H1 (cell line): ENCODE data around the gene ARHGAP22. TPM values are rescaled to one million over a fixed set of nuclear protein-coding genes. Genes with fewer than 3 reads are reported as not detected.

Experiments used
- CTCF ChIA-PET: fragments of 300-600 bp; sonication (Branson Sonifier 250); formaldehyde crosslinking; loops from one replicate; lab custom pipeline; 2021; ENCODE audit not compliant: partially characterized antibody; lab: Charles Lee
- POLR2A ChIA-PET: fragments of 300-600 bp; sonication (Branson Sonifier 250); formaldehyde crosslinking; loops from one replicate; lab custom pipeline; 2021; ENCODE audit warnings: inconsistent platforms; ENCODE audit not compliant: partially characterized antibody; lab: Charles Lee
- DNase-seq, 2 experiments: peaks; one replicate each; pipeline versions ENCODE4 v3.0.0 to v3.0.0-alpha.2; 2010 to 2022; ENCODE audit warnings: low spot score in 2 of 2, low read depth in 1 of 2, mixed read lengths in 1 of 2
- FAIRE-seq: peaks from 2 replicates; lab custom pipeline; 2011; peaks lifted over from hg19 to GRCh38; lab: Jason Lieb, UNC
- H2AFZ ChIP-seq: 2 replicates; pipeline ENCODE4 v1.8.1; 2012; ENCODE audit warnings: low read length, inconsistent platforms
- H2AK5ac ChIP-seq: 2 replicates; pipeline ENCODE4 v1.6.1; 2013; ENCODE audit warnings: low read depth, low read length
- H2BK120ac ChIP-seq: replicated peaks from 2 replicates; pipeline ENCODE3; 2013; ENCODE audit warnings: low read depth, low read length, inconsistent platforms
- H2BK12ac ChIP-seq: 2 replicates; pipeline ENCODE4 v1.6.1; 2013; ENCODE audit warnings: low read depth, low read length
- H2BK15ac ChIP-seq: 2 replicates; pipeline ENCODE4 v1.6.1; 2013; ENCODE audit warnings: low read length
- H2BK20ac ChIP-seq: 2 replicates; pipeline ENCODE4 v1.6.1; 2013; ENCODE audit warnings: low read length
- H2BK5ac ChIP-seq: 2 replicates; pipeline ENCODE4 v1.6.1; 2013; ENCODE audit warnings: low read depth, low read length
- H3K14ac ChIP-seq: 2 replicates; pipeline ENCODE4 v1.6.1; 2013; ENCODE audit warnings: inconsistent platforms; ENCODE audit not compliant: insufficient read length
- H3K18ac ChIP-seq: 2 replicates; pipeline ENCODE4 v1.6.1; 2013; ENCODE audit warnings: low read length; ENCODE audit errors: extremely low read depth
- H3K23ac ChIP-seq: 2 replicates; pipeline ENCODE4 v1.6.1; 2013; ENCODE audit warnings: inconsistent platforms; ENCODE audit not compliant: insufficient read length
- H3K23me2 ChIP-seq: 2 replicates; pipeline ENCODE4 v1.6.1; 2013; ENCODE audit warnings: low read depth, low read length
- H3K27ac ChIP-seq: 2 replicates; pipeline ENCODE4 v1.6.1; 2011; ENCODE audit warnings: low read depth, low read length, inconsistent platforms
- H3K27me3 ChIP-seq, 4 experiments: replicated peaks in 1 of 4; 1 replicate in 1 of 4; 2 replicates in 3 of 4; pipeline versions ENCODE4 v1.6.1 to v1.8.1; 2011 to 2013; ENCODE audit warnings: low read length in 3 of 4, mild to moderate bottlenecking in 3 of 4, inconsistent platforms in 2 of 4, mixed read lengths in 2 of 4, moderate library complexity in 1 of 4; ENCODE audit not compliant: control insufficient read depth in 3 of 4, insufficient read depth in 3 of 4; ENCODE audit errors: extremely low read depth in 1 of 4
- H3K36me3 ChIP-seq, 4 experiments: 2 replicates each; pipeline versions ENCODE4 v1.6.1 to v1.8.1; 2011 to 2013; ENCODE audit warnings: mild to moderate bottlenecking in 4 of 4, low read length in 3 of 4, moderate library complexity in 2 of 4, control low read depth in 1 of 4, inconsistent platforms in 1 of 4; ENCODE audit not compliant: insufficient read depth in 4 of 4, control insufficient read depth in 2 of 4
- H3K4ac ChIP-seq: replicated peaks from 2 replicates; pipeline ENCODE3; 2013; ENCODE audit warnings: low read length, low read depth, mixed read lengths, inconsistent platforms; ENCODE audit not compliant: insufficient read length
- H3K4me1 ChIP-seq, 4 experiments: replicated peaks in 1 of 4; 1 replicate in 1 of 4; 2 replicates in 3 of 4; pipeline versions ENCODE4 v1.6.1 to v1.8.1; 2011 to 2013; ENCODE audit warnings: low read length in 3 of 4, inconsistent platforms in 2 of 4, mixed read lengths in 1 of 4; ENCODE audit not compliant: insufficient read depth in 4 of 4, control insufficient read depth in 3 of 4
- H3K4me2 ChIP-seq, 2 experiments: 2 replicates each; pipeline versions ENCODE4 v1.6.1 to v1.8.1; 2011 to 2013; ENCODE audit warnings: low read depth in 2 of 2, low read length in 2 of 2, control low read depth in 1 of 2, inconsistent platforms in 1 of 2, mild to moderate bottlenecking in 1 of 2; ENCODE audit not compliant: insufficient read depth in 1 of 2
- H3K4me3 ChIP-seq, 4 experiments: fragments of 200-600, 300-600 bp in 1 of 4; sonication (generic), shearing (Covaris generic), sonication (Bioruptor Twin) in 1 of 4; 2 replicates each; pipeline versions ENCODE4 v1.5.1 to v1.8.1; 2011 to 2016; ENCODE audit warnings: low read length in 4 of 4, low read depth in 3 of 4, control low read depth in 2 of 4, inconsistent platforms in 2 of 4, mild to moderate bottlenecking in 2 of 4, mixed read lengths in 1 of 4, moderate library complexity in 1 of 4; ENCODE audit not compliant: insufficient read depth in 2 of 4; ENCODE audit errors: extremely low read depth in 1 of 4
- H3K56ac ChIP-seq: replicated peaks from 2 replicates; pipeline ENCODE3; 2013; ENCODE audit warnings: low read depth, mild to moderate bottlenecking, mixed read lengths, low read length, inconsistent platforms; ENCODE audit not compliant: insufficient read length
- H3K79me1 ChIP-seq: 2 replicates; pipeline ENCODE4 v1.6.1; 2013; ENCODE audit warnings: low read depth, low read length, control low read depth
- H3K79me2 ChIP-seq, 2 experiments: 2 replicates each; pipeline versions ENCODE4 v1.6.1 to v1.8.1; 2012 to 2013; ENCODE audit warnings: low read length in 2 of 2, mild to moderate bottlenecking in 2 of 2, inconsistent platforms in 1 of 2; ENCODE audit not compliant: insufficient read depth in 2 of 2, control insufficient read depth in 1 of 2
- H3K9ac ChIP-seq, 4 experiments: replicated peaks in 1 of 4; 1 replicate in 1 of 4; 2 replicates in 3 of 4; pipeline versions ENCODE4 v1.6.1 to v1.8.1; 2011 to 2013; ENCODE audit warnings: low read depth in 3 of 4, low read length in 3 of 4, control low read depth in 2 of 4, mild to moderate bottlenecking in 2 of 4, moderate library complexity in 2 of 4, inconsistent platforms in 1 of 4; ENCODE audit errors: extremely low read depth in 1 of 4
- H3K9me3 ChIP-seq, 2 experiments: 2 replicates each; pipeline versions ENCODE4 v1.6.1 to v1.8.1; 2012 to 2013; ENCODE audit warnings: mild to moderate bottlenecking in 2 of 2, moderate library complexity in 2 of 2, control low read depth in 1 of 2, inconsistent platforms in 1 of 2, low read depth in 1 of 2, low read length in 1 of 2, mixed read lengths in 1 of 2; ENCODE audit not compliant: insufficient read depth in 2 of 2
- H4K20me1 ChIP-seq, 2 experiments: replicated peaks in 1 of 2; 2 replicates each; pipeline versions ENCODE3 to v1.8.1; 2011 to 2013; ENCODE audit warnings: inconsistent platforms in 2 of 2, low read length in 2 of 2, mild to moderate bottlenecking in 1 of 2; ENCODE audit not compliant: insufficient read depth in 2 of 2, control insufficient read depth in 1 of 2
- H4K5ac ChIP-seq: 2 replicates; pipeline ENCODE4 v1.6.1; 2013; ENCODE audit warnings: low read length, low read depth, mixed read lengths, inconsistent platforms; ENCODE audit not compliant: insufficient read length
- H4K8ac ChIP-seq: 2 replicates; pipeline ENCODE4 v1.8.0; 2013; ENCODE audit warnings: mild to moderate bottlenecking, moderate library complexity, low read length, inconsistent platforms; ENCODE audit not compliant: insufficient read depth; ENCODE audit errors: extremely low read depth
- H4K91ac ChIP-seq: replicated peaks from 2 replicates; pipeline ENCODE3; 2013; ENCODE audit warnings: low read length, mixed read lengths, inconsistent platforms; ENCODE audit not compliant: insufficient read length
- BACH1 ChIP-seq: IDR thresholded peaks from 2 replicates; pipeline ENCODE4 v1.6.1; 2012; ENCODE audit warnings: low read length, improper control_type of control experiment
- EGR1 ChIP-seq: IDR thresholded peaks from 2 replicates; pipeline ENCODE4 v1.6.1; 2011; ENCODE audit warnings: low read depth, low read length, borderline replicate concordance
- GTF2F1 ChIP-seq: IDR thresholded peaks from 2 replicates; pipeline ENCODE4 v1.6.1; 2012; ENCODE audit warnings: low read depth, low read length, improper control_type of control experiment, borderline replicate concordance
- KDM1A ChIP-seq: fragments of 200-600, 300-600 bp; sonication (generic); IDR thresholded peaks from 2 replicates; pipeline ENCODE4 v1.7.1; 2016; ENCODE audit warnings: mild to moderate bottlenecking, low read length, borderline replicate concordance
- KDM5A ChIP-seq: fragments of 200-600 bp; IDR thresholded peaks from 2 replicates; pipeline ENCODE4 v1.7.1; 2012; ENCODE audit warnings: mild to moderate bottlenecking, low read length, inconsistent platforms, mixed read lengths
- MAFK ChIP-seq: IDR thresholded peaks from 2 replicates; pipeline ENCODE4 v1.6.1; 2012; ENCODE audit warnings: low read depth, mild to moderate bottlenecking, improper control_type of control experiment, low read length
- SIN3A ChIP-seq, 2 experiments: IDR thresholded peaks in 1 of 2; conservative IDR thresholded peaks in 1 of 2; 2 replicates each; pipeline ENCODE4 v1.6.1; 2011 to 2012; ENCODE audit warnings: low read length in 2 of 2, improper control_type of control experiment in 1 of 2, low read depth in 1 of 2, mild to moderate bottlenecking in 1 of 2
- WGBS, 2 experiments: shearing (Covaris generic) in 1 of 2; methylation state at CpG; one replicate each; pipeline versions ENCODE4 v1.1.6 to v1.1.7; 2013 to 2015; ENCODE audit warnings: low lambda C conversion rate in 2 of 2, mixed read lengths in 2 of 2, inconsistent platforms in 1 of 2, low coverage in 1 of 2, missing lambda C conversion rate in 1 of 2; ENCODE audit not compliant: insufficient replicate concordance in 2 of 2, insufficient coverage in 1 of 2, insufficient read length in 1 of 2; ENCODE audit errors: extremely low coverage in 1 of 2, missing lambda C conversion rate in 1 of 2; 5-methylcytosine and 5-hydroxymethylcytosine counted together
- polyA plus RNA-seq, 7 experiments: library from polyadenylated mRNA; depleted of rRNA in 3 of 7; stranded (reverse) in 5 of 7; unstranded in 2 of 7; fragments of >200 nt in 5 of 7; fragments of 200-250 nt in 2 of 7; gene quantifications; 1 replicate in 5 of 7; 2 replicates in 1 of 7; 4 replicates in 1 of 7; pipeline versions ENCODE4 v1.2.1 to v1.2.3, GENCODE V29; 2011 to 2013; ENCODE audit warnings: missing spikeins in 2 of 7, mixed read lengths in 2 of 7
- total RNA-seq: library from RNA; stranded (reverse); fragmentation: NEBNext Ultra II Directional; extraction: Animal tissue kit (Norgen Biotek cat#: 25700); gene quantifications from 2 replicates; pipeline ENCODE4 v1.2.1, GENCODE V29; 2021

Gene ARHGAP22
- total and polyA plus RNA-seq, 2 of the 8 experiments (the other 6 are each of a cell fraction or from before 2014, with no cell fraction given): 3.6 to 11.2 TPM

- Histone ChIP-seq H3K9me3 (no peaks in the 10 kb centered on the region), H3K4me3 (no peak overlapping the region), H2BK120ac (no peak overlapping the region), H2BK20ac (no peak overlapping the region), H3K4me2 (no peak overlapping the region), H3K4me1 (peaks cover 0 to 3% (median 2%) of the 10 kb centered on the region in 4 experiments; a peak in 3 of 7 replicates), H3K79me2 (no peaks in the 10 kb centered on the region), H3K27ac (no peak overlapping the region), H3K27me3 (no peaks in the 10 kb centered on the region), H3K4ac (no peak overlapping the region), H3K14ac (no peak overlapping the region), H4K91ac (no peak overlapping the region), H3K23ac (no peak overlapping the region), H3K56ac (no peak overlapping the region), H2AK5ac (no peak overlapping the region), H4K20me1 (peaks cover 0 to 1% of the 10 kb centered on the region in 2 experiments), H3K36me3 (no peaks in the 10 kb centered on the region), H2BK12ac (no peak overlapping the region), H3K18ac (no peak overlapping the region), H4K5ac (no peak overlapping the region), H2AFZ (no peak overlapping the region)
- WGBS, 2 experiments: 91% methylated on average over 4 of the region's 4 CpGs; no CpG with 5 or more reads in 1 of the 2 experiments
- ChIA-PET POLR2A (no interaction called here), CTCF (interaction anchor here (0.7 to 11.5 kb wide), 6 partner anchors 11 to 574 kb away, joined by 3 to 141 read pairs (median 4); no protein-coding TSS in a partner anchor)
- FAIRE-seq: no peak
- no peak for TF ChIP-seq SIN3A (conservative IDR thresholded peaks at IDR 0.05 in 1 of 2, IDR thresholded peaks at IDR 0.05 in 1 of 2; ENCODE audit: low read depth in 1 of 2, low read length in 2 of 2)
- no peak for TF ChIP-seq GTF2F1
- TF ChIP-seq EGR1: no peak
- no peak for TF ChIP-seq KDM5A
- TF ChIP-seq BACH1: no peak
- no peak for TF ChIP-seq MAFK
- TF ChIP-seq KDM1A: no peak
- TF ChIP-seq, all 59 proteins: peak for 0
- Histone ChIP-seq H2BK5ac (no peak overlapping the region), H3K23me2 (no peaks in the 10 kb centered on the region), H4K8ac (no peak overlapping the region), H2BK15ac (no peak overlapping the region), H3K9ac (no peak overlapping the region), H3K79me1 (peaks cover 5% of the 10 kb centered on the region; the same call in 1 of the 2 replicates)
- no peak for DNase-seq
Measured at GRCh38 chr10:48500771-48501170, 104.1 kb downstream of the ARHGAP22 start.
